Epithelial cell of proximal tubule (primary cell): ENCODE measurements around the gene CFAP58. TPM values are rescaled to one million over a fixed set of nuclear protein-coding genes. Genes with fewer than 3 reads are reported as not detected.
A peak's percentile ranks its signal among the peaks of the same experiment; 100 is the strongest.

ENCODE experiments used
- DNase-seq: peaks from one replicate; pipeline ENCODE4 v3.0.0-alpha.2; 2011; ENCODE audit warnings: low read depth
- H3K4me3 ChIP-seq: 2 replicates; pipeline ENCODE4 v1.5.1; 2011; ENCODE audit warnings: low read depth, mild to moderate bottlenecking, low read length
- CTCF ChIP-seq: conservative IDR thresholded peaks from 2 replicates; pipeline ENCODE4 v1.5.1; 2012; ENCODE audit warnings: low read depth, mild to moderate bottlenecking, low read length
- total RNA-seq: library from RNA; depleted of rRNA; stranded (reverse); fragments of >200 nt; gene quantifications from 2 replicates; pipeline ENCODE4 v1.2.3, GENCODE V29; 2015

CFAP58 gene
- total RNA-seq = 0.23 and 0.29 TPM in 2 replicates

GRCh38 chr10:104353325-104354048, at the start of gene CFAP58:
Gene CFAP58, plus strand, starts transcription at chr10:104353833. Its CDS starts 65 bp downstream, at chr10:104353898.
- H3K4me3 ChIP-seq = peak within 1 kb of the TSS; percentile 61
- TF ChIP-seq CTCF = peak; percentile 74
- DNase-seq = peak; percentile 50

GRCh38 chr10:104304356-104304745, 49.3 kb upstream of the CFAP58 start:
- TF ChIP-seq CTCF = no peak
- DNase-seq = no peak
- no peak overlapping the region for H3K4me3 ChIP-seq

GRCh38 chr10:104304927-104305326, 48.7 kb upstream of the CFAP58 start:
- TF ChIP-seq CTCF = no peak
- DNase-seq = no peak

GRCh38 chr10:104306897-104307296, 46.7 kb upstream of the CFAP58 start:
- DNase-seq = no peak
- TF ChIP-seq CTCF = no peak
- no peak overlapping the region for H3K4me3 ChIP-seq

More at GRCh38 chr10:104304927-104305326, 48.7 kb upstream of the CFAP58 start:
- no peak overlapping the region for H3K4me3 ChIP-seq

- no peak for TF ChIP-seq CTCF
- H3K4me3 ChIP-seq = no peak overlapping the region
- no peak for DNase-seq
These were observed 45.8 kb upstream of the CFAP58 start for GRCh38 chr10:104307576-104308438.

- H3K4me3 ChIP-seq = no peak overlapping the region
These were observed 45.2 kb upstream of the CFAP58 start for GRCh38 chr10:104308439-104308903.

More at GRCh38 chr10:104308439-104308903, 45.2 kb upstream of the CFAP58 start:
- no peak for TF ChIP-seq CTCF
- DNase-seq = no peak
